WTC11 (cell line): ENCODE measurements around the gene SCNN1B. TPM values are rescaled to one million over a fixed set of nuclear protein-coding genes. Genes with fewer than 3 reads are reported as not detected.
"Not testable (repeated sequence)": the region's sequence is repeated elsewhere in the genome, so short reads cannot be mapped to it uniquely, and the experiment has no call there.

Source experiments
- ATAC-seq: fragments of 200-7000 bp; cut with Tn5 transposase; 2 replicates; pipeline ENCODE4 v1.10.0; 2021; ENCODE audit warnings: mild to moderate bottlenecking, moderate library complexity
- CTCF ChIA-PET: fragments of 300-600 bp; sonication (Branson Sonifier 250); formaldehyde crosslinking; loops from one replicate; lab custom pipeline; 2021; ENCODE audit warnings: antibody characterized with exemption; lab: Charles Lee
- POLR2A ChIA-PET: fragments of 350-600 bp; sonication (Branson Sonifier 250); formaldehyde crosslinking; loops from one replicate; lab custom pipeline; 2021; ENCODE audit warnings: antibody characterized with exemption; lab: Charles Lee
- DNase-seq: peaks from one replicate; pipeline ENCODE4 v3.0.0; 2021; ENCODE audit warnings: low spot score
- H3K27ac Mint-ChIP-seq: 2 replicates; pipeline ENCODE4 v1.8.0; 2021; ENCODE audit warnings: mixed read lengths
- H3K27me3 Mint-ChIP-seq: 2 replicates; pipeline ENCODE4 v1.8.0; 2021; ENCODE audit warnings: low read depth, mild to moderate bottlenecking, moderate library complexity, mixed read lengths
- H3K36me3 Mint-ChIP-seq: 2 replicates; pipeline ENCODE4 v1.8.0; 2021; ENCODE audit warnings: mixed read lengths
- H3K4me1 Mint-ChIP-seq: 2 replicates; pipeline ENCODE4 v1.8.0; 2022; ENCODE audit warnings: mixed read lengths
- H3K4me3 Mint-ChIP-seq: 2 replicates; pipeline ENCODE4 v1.8.0; 2021; ENCODE audit warnings: mild to moderate bottlenecking, moderate library complexity, mixed read lengths
- H3K9me3 Mint-ChIP-seq: 2 replicates; pipeline ENCODE4 v1.8.0; 2021; ENCODE audit warnings: mixed read lengths
- ATF2 ChIP-seq: sonication (generic); formaldehyde crosslinking; IDR thresholded peaks from 2 replicates; pipeline ENCODE4 v1.8.1; 2022; ENCODE audit warnings: low read depth, missing genetic modification reagents, borderline replicate concordance
- ATF3 ChIP-seq: sonication (generic); formaldehyde crosslinking; conservative IDR thresholded peaks from 2 replicates; pipeline ENCODE4 v1.8.1; 2022; ENCODE audit warnings: mild to moderate bottlenecking, missing genetic modification reagents
- CREM ChIP-seq: sonication (generic); formaldehyde crosslinking; IDR thresholded peaks from 2 replicates; pipeline ENCODE4 v1.8.1; 2022; ENCODE audit warnings: mild to moderate bottlenecking, missing genetic modification reagents, moderate library complexity
- ERG ChIP-seq: fragments of 250-450 bp; sonication (Bioruptor Pico); IDR thresholded peaks from 2 replicates; pipeline ENCODE4 v1.8.0; 2021; ENCODE audit warnings: mild to moderate bottlenecking
- MAX ChIP-seq: sonication (generic); formaldehyde crosslinking; IDR thresholded peaks from 2 replicates; pipeline ENCODE4 v1.8.0; 2022; ENCODE audit warnings: mild to moderate bottlenecking, missing genetic modification reagents
- MXD4 ChIP-seq: fragments of 250-450 bp; sonication (Bioruptor Pico); IDR thresholded peaks from 2 replicates; pipeline ENCODE4 v1.8.0; 2021; ENCODE audit warnings: mild to moderate bottlenecking, moderate library complexity, borderline replicate concordance
- NR2C2 ChIP-seq: sonication (generic); formaldehyde crosslinking; IDR thresholded peaks from 2 replicates; pipeline ENCODE4 v1.8.0; 2022; ENCODE audit warnings: mild to moderate bottlenecking, missing genetic modification reagents
- OVOL2 ChIP-seq: fragments of 250-450 bp; sonication (Bioruptor Pico); IDR thresholded peaks from 2 replicates; pipeline ENCODE4 v1.9.0; 2021; ENCODE audit warnings: mild to moderate bottlenecking, borderline replicate concordance
- PRDM15 ChIP-seq: sonication (generic); formaldehyde crosslinking; IDR thresholded peaks from 2 replicates; pipeline ENCODE4 v1.8.0; 2022; ENCODE audit warnings: missing genetic modification reagents
- PRRX2 ChIP-seq: fragments of 250-450 bp; sonication (Bioruptor Pico); IDR thresholded peaks from 2 replicates; pipeline ENCODE4 v1.8.0; 2021; ENCODE audit warnings: mild to moderate bottlenecking
- TEAD1 ChIP-seq: sonication (generic); formaldehyde crosslinking; IDR thresholded peaks from 2 replicates; pipeline ENCODE4 v1.8.0; 2022; ENCODE audit warnings: mild to moderate bottlenecking, missing genetic modification reagents
- ZMAT4 ChIP-seq: fragments of 250-450 bp; sonication (Bioruptor Pico); IDR thresholded peaks from 2 replicates; pipeline ENCODE4 v1.9.0; 2021; ENCODE audit warnings: mild to moderate bottlenecking
- ZNF121 ChIP-seq: sonication (generic); formaldehyde crosslinking; IDR thresholded peaks from 2 replicates; pipeline ENCODE4 v1.8.0; 2023; ENCODE audit warnings: missing genetic modification reagents
- ZNF281 ChIP-seq: sonication (generic); formaldehyde crosslinking; IDR thresholded peaks from 2 replicates; pipeline ENCODE4 v1.8.0; 2023; ENCODE audit warnings: mild to moderate bottlenecking, missing genetic modification reagents
- ZNF396 ChIP-seq: fragments of 250-450 bp; sonication (Bioruptor Pico); IDR thresholded peaks from 2 replicates; pipeline ENCODE4 v1.8.0; 2021; ENCODE audit warnings: mild to moderate bottlenecking, moderate library complexity, borderline replicate concordance
- total RNA-seq: library from RNA; stranded (reverse); gene quantifications from 3 replicates; pipeline ENCODE4 v1.2.3, GENCODE V29; 2021

SCNN1B gene
- total RNA-seq, 1 experiment from 2014 or later: 4.8 TPM

- peaks cover 23% of the 10 kb centered on the region for H3K27me3 Mint-ChIP-seq
- H3K36me3 Mint-ChIP-seq: no peaks in the 10 kb centered on the region
- H3K9me3 Mint-ChIP-seq: peaks cover 12% of the 10 kb centered on the region
- peaks cover 10% of the 10 kb centered on the region for H3K4me1 Mint-ChIP-seq
- peak; percentile 68 for DNase-seq
- H3K27ac Mint-ChIP-seq: no peak overlapping the region
- TF ChIP-seq MAX (peak; percentile 55; the same call in 1 of the 2 replicates), MXD4 (no peak), NR2C2 (CRISPR knock-in tag) (no peak), ERG (CRISPR knock-in tag) (no peak)
- TF ChIP-seq, all 79 proteins: peak for 1
- CTCF ChIA-PET: interaction anchor here (1.4 to 5.5 kb wide), 3 partner anchors 10 to 139 kb away, joined by 5 to 32 read pairs (median 9); no protein-coding TSS in a partner anchor
- peak; percentile 91 for ATAC-seq
- no peak overlapping the region for H3K4me3 Mint-ChIP-seq
- POLR2A ChIA-PET: no interaction called here
These were observed 5.1 kb upstream of the SCNN1B start for GRCh38 chr16:23296994-23297393.

GRCh38 chr16:23298290-23298915 is 3.7 kb upstream of the SCNN1B start:
- Mint-ChIP-seq H3K4me3 (no peak overlapping the region), H3K27ac (no peak overlapping the region), H3K4me1 (peaks cover 15% of the 10 kb centered on the region), H3K36me3 (no peaks in the 10 kb centered on the region), H3K9me3 (peaks cover 12% of the 10 kb centered on the region), H3K27me3 (peaks cover 37% of the 10 kb centered on the region)
- ChIA-PET POLR2A (no interaction called here), CTCF (interaction anchor here (0.6 to 5.5 kb wide), 3 partner anchors 11 to 173 kb away, joined by 4 to 32 read pairs (median 5); no protein-coding TSS in a partner anchor)
- TF ChIP-seq OVOL2 (CRISPR knock-in tag) (no peak), ZMAT4 (CRISPR knock-in tag) (no peak), PRDM15 (no peak), PRRX2 (no peak), ZNF121 (CRISPR knock-in tag) (no peak), ZNF396 (CRISPR knock-in tag) (no peak)
- ATAC-seq (no peak), DNase-seq (no peak)

GRCh38 chr16:23299815-23300214 is 2.3 kb upstream of the SCNN1B start:
- H3K27ac Mint-ChIP-seq, ATAC-seq, DNase-seq, CTCF ChIA-PET, H3K4me3 Mint-ChIP-seq, POLR2A ChIA-PET, H3K36me3 Mint-ChIP-seq: not testable (repeated sequence)
- Mint-ChIP-seq H3K27me3 (peaks cover 46% of the 10 kb centered on the region), H3K9me3 (peaks cover 12% of the 10 kb centered on the region), H3K4me1 (peaks cover 15% of the 10 kb centered on the region)

GRCh38 chr16:23301251-23302044 is 654 bp upstream of the SCNN1B start:
- no peaks in the 10 kb centered on the region for H3K36me3 Mint-ChIP-seq
- DNase-seq (no peak), ATAC-seq (peak; percentile 42)
- H3K27ac Mint-ChIP-seq: no peak overlapping the region; the same call in 1 of the 2 replicates
- CTCF ChIA-PET: interaction anchor here (1.0 to 2.3 kb wide), 7 partner anchors 18 to 402 kb away, joined by 3 to 21 read pairs (median 4); no protein-coding TSS in a partner anchor
- H3K9me3 Mint-ChIP-seq: peaks cover 12% of the 10 kb centered on the region
- POLR2A ChIA-PET: interaction anchor here (0.6 to 0.7 kb wide), 2 partner anchors 98 to 145 kb away, joined by 3 to 4 read pairs; no protein-coding TSS in a partner anchor
- peaks cover 46% of the 10 kb centered on the region for H3K27me3 Mint-ChIP-seq
- H3K4me1 Mint-ChIP-seq: peaks cover 12% of the 10 kb centered on the region
- peak overlapping the region; percentile 90 for H3K4me3 Mint-ChIP-seq
- TF ChIP-seq ATF2 (CRISPR knock-in tag): no peak
- TF ChIP-seq ATF3 (CRISPR knock-in tag): no peak
- no peak for TF ChIP-seq TEAD1 (CRISPR knock-in tag)
- TF ChIP-seq CREM (CRISPR knock-in tag): no peak
- TF ChIP-seq NR2C2 (CRISPR knock-in tag): no peak
- TF ChIP-seq ZNF281 (CRISPR knock-in tag): no peak
